ENCODE measurements around the gene GRAP2. TPM values are rescaled to one million over a fixed set of nuclear protein-coding genes. Genes with fewer than 3 reads are reported as not detected.

The GRAP2 gene
- total RNA-seq, 1 donor from 2014 or later, result 0.24 TPM

DNA sequence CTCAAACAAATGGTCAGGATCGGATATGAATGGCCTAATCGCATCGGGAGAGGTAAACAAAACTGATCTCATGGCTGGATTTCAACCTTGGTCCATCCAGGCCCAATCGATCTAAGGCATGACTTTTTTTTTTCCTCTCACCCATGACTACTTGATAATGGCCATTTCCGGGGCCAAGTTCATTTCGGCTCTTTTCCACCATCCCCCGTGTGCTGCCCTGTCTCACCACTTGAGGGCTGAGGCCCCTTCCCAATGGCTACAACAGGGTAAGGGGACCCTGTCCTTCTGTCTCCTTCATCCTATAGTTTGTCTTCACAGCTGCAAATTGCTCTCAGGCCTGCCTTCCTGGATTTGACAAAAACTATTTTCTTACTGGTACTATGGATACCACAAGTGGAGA is 26.7 kb downstream of the GRAP2 start:
- peaks cover 17% of the 10 kb centered on the region for H3K27me3 Mint-ChIP-seq
- no peaks in the 10 kb centered on the region for H3K9me3 Mint-ChIP-seq
- H3K27ac Mint-ChIP-seq, result no peak overlapping the region
- no peaks in the 10 kb centered on the region for H3K4me1 Mint-ChIP-seq (ENCODE audit: unreplicated experiment)
- no peaks in the 10 kb centered on the region for H3K36me3 Mint-ChIP-seq
- no peak overlapping the region for H3K4me3 Mint-ChIP-seq
- DNase-seq (ENCODE audit: extremely low spot score, unreplicated experiment), result no peak
- TF ChIP-seq, protein P1, sequence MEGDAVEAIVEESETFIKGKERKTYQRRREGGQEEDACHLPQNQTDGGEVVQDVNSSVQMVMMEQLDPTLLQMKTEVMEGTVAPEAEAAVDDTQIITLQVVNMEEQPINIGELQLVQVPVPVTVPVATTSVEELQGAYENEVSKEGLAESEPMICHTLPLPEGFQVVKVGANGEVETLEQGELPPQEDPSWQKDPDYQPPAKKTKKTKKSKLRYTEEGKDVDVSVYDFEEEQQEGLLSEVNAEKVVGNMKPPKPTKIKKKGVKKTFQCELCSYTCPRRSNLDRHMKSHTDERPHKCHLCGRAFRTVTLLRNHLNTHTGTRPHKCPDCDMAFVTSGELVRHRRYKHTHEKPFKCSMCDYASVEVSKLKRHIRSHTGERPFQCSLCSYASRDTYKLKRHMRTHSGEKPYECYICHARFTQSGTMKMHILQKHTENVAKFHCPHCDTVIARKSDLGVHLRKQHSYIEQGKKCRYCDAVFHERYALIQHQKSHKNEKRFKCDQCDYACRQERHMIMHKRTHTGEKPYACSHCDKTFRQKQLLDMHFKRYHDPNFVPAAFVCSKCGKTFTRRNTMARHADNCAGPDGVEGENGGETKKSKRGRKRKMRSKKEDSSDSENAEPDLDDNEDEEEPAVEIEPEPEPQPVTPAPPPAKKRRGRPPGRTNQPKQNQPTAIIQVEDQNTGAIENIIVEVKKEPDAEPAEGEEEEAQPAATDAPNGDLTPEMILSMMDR (conservative IDR thresholded peaks at IDR 0.05), result peak; percentile 61

DNA sequence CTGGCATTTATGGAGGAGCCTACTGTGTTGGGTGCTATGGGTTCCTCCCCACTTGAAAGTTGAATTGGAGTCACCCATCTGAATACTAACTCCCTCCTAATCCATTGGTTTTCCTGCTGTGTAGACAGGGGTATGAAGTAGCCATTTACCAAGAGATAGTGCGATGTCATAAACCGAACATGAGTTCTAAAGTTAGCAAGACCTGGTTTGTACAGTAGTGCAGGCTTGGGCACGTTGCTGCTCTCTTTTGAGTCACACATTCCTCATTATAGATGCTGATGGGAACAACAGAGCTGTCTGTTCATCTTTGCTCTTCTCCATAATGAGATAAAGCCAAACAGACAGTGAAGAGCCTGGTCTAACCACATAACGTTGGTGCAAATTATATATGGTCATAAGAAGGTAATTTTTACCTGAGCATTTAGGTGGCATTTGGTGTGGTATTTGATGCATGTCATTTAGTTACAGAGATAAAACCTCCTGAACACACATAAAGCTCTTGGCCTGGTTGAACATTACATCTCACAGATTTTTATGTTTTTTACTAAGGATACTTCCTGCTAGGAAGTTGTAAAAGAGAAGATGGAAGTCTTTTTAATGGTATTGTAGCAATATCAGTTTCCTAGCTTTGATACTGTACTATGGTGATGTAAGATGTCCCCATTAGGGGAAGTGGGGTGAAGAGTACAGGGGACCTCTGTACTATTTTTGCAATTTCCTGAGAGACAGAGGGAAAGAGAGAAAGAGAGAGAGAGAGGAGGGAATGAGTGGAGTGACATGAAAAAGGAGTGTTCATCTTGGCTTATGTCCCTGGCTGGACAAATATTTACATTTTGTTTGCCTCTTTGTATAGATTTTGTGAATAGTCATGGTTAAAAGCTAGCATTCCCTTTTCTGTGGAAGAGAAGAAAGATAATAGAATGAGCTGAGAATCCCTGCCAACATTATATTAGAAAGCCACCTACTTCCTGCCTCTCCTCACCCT is 27.9 kb downstream of the GRAP2 start:
- Mint-ChIP-seq H3K27ac (no peak overlapping the region), H3K27me3 (peaks cover 25% of the 10 kb centered on the region), H3K9me3 (no peaks in the 10 kb centered on the region), H3K4me1 (ENCODE audit: unreplicated experiment) (no peaks in the 10 kb centered on the region), H3K4me3 (no peak overlapping the region), H3K36me3 (no peaks in the 10 kb centered on the region)
- DNase-seq (ENCODE audit: extremely low spot score, unreplicated experiment), result no peak
- TF ChIP-seq, protein P1 (conservative IDR thresholded peaks at IDR 0.05), result no peak

DNA sequence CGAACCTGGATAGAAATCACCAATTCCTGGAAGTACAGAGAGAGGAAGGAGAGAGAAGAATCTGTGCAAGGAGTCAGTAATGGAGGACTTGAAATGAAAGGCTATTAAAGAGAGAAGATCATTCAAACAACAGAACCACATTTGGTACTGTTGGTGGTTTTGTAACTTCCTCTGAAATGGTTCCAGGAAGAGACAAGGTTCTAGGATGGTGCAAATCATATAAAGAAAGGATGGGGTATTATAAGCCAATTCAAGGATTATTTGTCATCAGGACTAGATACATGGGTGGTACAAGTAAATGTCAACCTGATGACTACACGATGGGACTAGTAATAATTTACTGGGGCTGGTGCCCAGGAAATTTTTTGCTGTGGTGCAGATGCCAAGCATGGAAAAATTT is 30.4 kb downstream of the GRAP2 start:
- Mint-ChIP-seq H3K36me3 (no peaks in the 10 kb centered on the region), H3K27ac (no peak overlapping the region), H3K4me3 (no peak overlapping the region), H3K9me3 (no peaks in the 10 kb centered on the region), H3K4me1 (ENCODE audit: unreplicated experiment) (peaks cover 5% of the 10 kb centered on the region), H3K27me3 (peaks cover 40% of the 10 kb centered on the region)
- TF ChIP-seq, protein P1 (conservative IDR thresholded peaks at IDR 0.05), result no peak
- no peak for DNase-seq (ENCODE audit: extremely low spot score, unreplicated experiment)

DNA sequence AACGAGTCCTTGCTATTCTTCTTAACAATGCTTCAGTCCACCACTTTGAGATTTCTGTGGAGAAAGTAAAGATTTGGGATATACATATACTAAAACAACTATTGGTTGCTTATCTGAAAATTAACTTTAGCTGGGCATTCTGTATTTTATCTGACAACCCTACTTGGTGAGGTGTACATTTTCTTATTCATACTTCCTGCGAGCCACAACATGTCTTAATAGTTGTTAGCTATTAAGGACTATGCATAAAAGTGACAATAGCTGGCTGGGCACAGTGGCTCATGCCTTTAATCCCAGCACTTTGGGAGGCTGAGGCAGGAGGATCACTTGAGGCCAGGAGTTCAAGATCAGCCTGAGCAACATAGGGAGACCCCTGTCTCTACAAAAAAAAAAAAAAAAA is 31.3 kb downstream of the GRAP2 start:
- DNase-seq (ENCODE audit: extremely low spot score, unreplicated experiment), result no peak
- no peaks in the 10 kb centered on the region for H3K9me3 Mint-ChIP-seq
- H3K4me1 Mint-ChIP-seq (ENCODE audit: unreplicated experiment), result peaks cover 5% of the 10 kb centered on the region

DNA sequence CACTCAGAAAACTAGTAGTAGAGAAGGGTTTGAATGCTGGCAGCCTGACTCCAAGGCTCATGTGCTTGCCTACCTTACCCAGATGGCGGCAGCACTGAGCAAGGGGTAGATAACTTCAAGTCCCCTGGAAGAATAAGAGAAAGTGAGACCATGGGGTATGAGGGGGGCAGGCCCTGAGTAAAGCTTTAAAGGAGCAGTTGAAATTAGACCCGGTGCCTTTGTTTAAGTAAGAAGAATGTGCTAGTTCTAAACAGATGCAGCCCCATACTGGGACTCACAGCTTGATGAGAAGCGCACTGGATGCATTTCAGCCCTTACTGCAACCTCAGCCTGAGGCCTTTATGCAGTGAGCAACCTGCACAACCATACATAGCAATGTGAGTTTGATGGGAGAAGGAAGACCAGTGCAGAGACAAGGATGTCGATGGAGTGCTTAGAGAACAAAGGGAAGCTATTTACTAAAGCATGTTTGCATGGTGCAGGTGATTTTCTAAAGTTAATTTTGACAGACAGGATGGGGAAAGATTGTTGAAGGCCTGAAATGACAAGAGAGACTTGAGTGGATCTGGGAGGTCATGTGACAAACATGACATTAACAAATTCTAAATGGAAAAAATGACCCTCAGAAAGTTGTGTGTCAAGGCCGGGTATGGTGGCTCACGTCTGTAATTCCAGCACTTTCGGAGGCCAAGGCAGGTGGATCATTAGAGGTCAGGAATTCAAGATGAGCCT is 32.2 kb downstream of the GRAP2 start:
- Mint-ChIP-seq H3K36me3 (no peaks in the 10 kb centered on the region), H3K4me3 (no peak overlapping the region), H3K4me1 (ENCODE audit: unreplicated experiment) (peaks cover 5% of the 10 kb centered on the region), H3K27me3 (peaks cover 47% of the 10 kb centered on the region), H3K9me3 (no peaks in the 10 kb centered on the region), H3K27ac (no peak overlapping the region)
- TF ChIP-seq, protein P1 (conservative IDR thresholded peaks at IDR 0.05), result peak; percentile 72
- DNase-seq (ENCODE audit: extremely low spot score, unreplicated experiment), result no peak

More for the DNA sequence above, 31.3 kb downstream of the GRAP2 start:
- Mint-ChIP-seq H3K27me3 (peaks cover 46% of the 10 kb centered on the region), H3K27ac (no peak overlapping the region), H3K36me3 (no peaks in the 10 kb centered on the region), H3K4me3 (no peak overlapping the region)
- TF ChIP-seq, protein P1 (conservative IDR thresholded peaks at IDR 0.05), result no peak

Data from type B pancreatic cell (in vitro differentiated cells).